ENCODE data around the gene ADCY1. TPM values are rescaled to one million over a fixed set of nuclear protein-coding genes. Genes with fewer than 3 reads are reported as not detected.

ADCY1 gene
- total RNA-seq, 2 donors from 2014 or later: 1.1 TPM

GRCh38 chr7:45623740-45624391 is 49.7 kb downstream of the ADCY1 start:
- Histone ChIP-seq H3K9ac (ENCODE audit: low read depth in 2 of 2, low read length in 2 of 2) (no peak overlapping the region), H3K27me3 (no peaks in the 10 kb centered on the region), H3K27ac (no peak overlapping the region), H3K4me3 (no peak overlapping the region), H3K9me3 (no peaks in the 10 kb centered on the region), H3K36me3 (no peaks in the 10 kb centered on the region), H3K4me1 (no peaks in the 10 kb centered on the region)
- intact Hi-C loops (cut with DNase I): no loop called here
- TF ChIP-seq CTCF (IDR thresholded peaks at IDR 0.05): no peak
- no peak for DNase-seq

GRCh38 chr7:45624392-45624760 is 50.2 kb downstream of the ADCY1 start:
- Histone ChIP-seq H3K9ac (ENCODE audit: low read depth in 2 of 2, low read length in 2 of 2) (no peak overlapping the region), H3K27me3 (no peaks in the 10 kb centered on the region), H3K27ac (no peak overlapping the region), H3K4me1 (no peaks in the 10 kb centered on the region), H3K4me3 (no peak overlapping the region), H3K9me3 (no peaks in the 10 kb centered on the region), H3K36me3 (no peaks in the 10 kb centered on the region)
- no peak for TF ChIP-seq CTCF (IDR thresholded peaks at IDR 0.05)
- intact Hi-C loops (cut with DNase I): no loop called here
- DNase-seq: no peak

GRCh38 chr7:45625067-45625466 is 50.9 kb downstream of the ADCY1 start:
- H3K9me3 ChIP-seq: no peaks in the 10 kb centered on the region
- H3K4me1 ChIP-seq: no peaks in the 10 kb centered on the region
- no peak for DNase-seq
- no peak overlapping the region for H3K4me3 ChIP-seq
- H3K27ac ChIP-seq: no peak overlapping the region
- H3K9ac ChIP-seq (ENCODE audit: low read depth in 2 of 2, low read length in 2 of 2): no peak overlapping the region
- no peak for TF ChIP-seq CTCF (IDR thresholded peaks at IDR 0.05)
- H3K36me3 ChIP-seq: no peaks in the 10 kb centered on the region
- no peaks in the 10 kb centered on the region for H3K27me3 ChIP-seq
- intact Hi-C loops (cut with DNase I): no loop called here

DNA sequence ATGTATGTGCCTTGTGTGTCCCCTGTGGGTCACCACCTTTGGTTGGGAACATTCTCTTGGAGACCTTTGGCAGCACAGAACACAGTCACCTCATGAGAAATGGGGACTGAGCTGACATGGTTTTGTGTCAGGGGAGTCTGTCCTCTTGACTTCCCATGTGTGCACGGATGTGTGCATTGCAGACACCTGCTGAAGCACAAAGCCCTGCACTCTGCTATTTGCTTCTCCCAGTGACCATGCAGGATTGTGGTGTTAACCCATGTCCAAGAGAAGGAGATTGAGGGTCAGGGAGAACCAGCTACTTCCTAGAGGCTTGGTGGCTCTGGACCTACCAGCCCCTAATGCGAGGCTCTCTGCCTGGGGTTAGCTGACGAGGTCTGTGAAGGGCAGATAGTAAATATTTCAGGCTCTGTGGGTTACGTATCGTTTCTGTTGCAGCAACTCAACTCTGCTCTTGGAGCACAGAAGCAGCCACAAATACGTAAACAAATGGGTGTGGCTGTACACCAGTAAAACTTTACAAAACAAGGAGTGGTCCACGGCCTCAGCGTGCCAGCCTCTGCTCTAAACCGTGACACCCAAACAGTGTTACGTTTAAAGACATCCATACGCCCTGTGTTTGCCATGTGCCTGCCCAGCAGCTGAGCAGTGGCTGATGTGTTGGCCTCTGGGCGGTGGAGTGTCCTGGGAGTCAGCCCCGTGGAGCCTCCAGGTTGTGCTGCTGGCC is 51.7 kb downstream of the ADCY1 start:
- intact Hi-C loops (cut with DNase I): no loop called here
- H3K9ac ChIP-seq (ENCODE audit: low read depth in 2 of 2, low read length in 2 of 2): no peak overlapping the region
- H3K4me1 ChIP-seq: no peaks in the 10 kb centered on the region
- no peaks in the 10 kb centered on the region for H3K9me3 ChIP-seq
- H3K36me3 ChIP-seq: no peaks in the 10 kb centered on the region
- H3K27me3 ChIP-seq: no peaks in the 10 kb centered on the region
- no peak for TF ChIP-seq CTCF (IDR thresholded peaks at IDR 0.05)
- H3K27ac ChIP-seq: no peak overlapping the region
- DNase-seq: no peak
- H3K4me3 ChIP-seq: no peak overlapping the region

GRCh38 chr7:45626441-45627430 is 52.6 kb downstream of the ADCY1 start:
- H3K9me3 ChIP-seq: no peaks in the 10 kb centered on the region
- no peak overlapping the region for H3K4me3 ChIP-seq
- no peaks in the 10 kb centered on the region for H3K27me3 ChIP-seq
- no peak for TF ChIP-seq CTCF (IDR thresholded peaks at IDR 0.05)
- H3K27ac ChIP-seq: no peak overlapping the region
- H3K36me3 ChIP-seq: no peaks in the 10 kb centered on the region
- H3K4me1 ChIP-seq: no peaks in the 10 kb centered on the region
- H3K9ac ChIP-seq (ENCODE audit: low read depth in 2 of 2, low read length in 2 of 2): no peak overlapping the region
- no peak for DNase-seq
- intact Hi-C loops (cut with DNase I): no loop called here
